MV-4-11 (cell line): ENCODE results near the gene HSP90B1.

ENCODE experiments used
- DNase-seq: peaks from one replicate; lab custom pipeline; 2025; lab: John Stamatoyannopoulos, UW

HSP90B1 gene

GRCh38 chr12:103975368-103975767 lies 45.2 kb downstream of the HSP90B1 start:
- DNase-seq, result no peak

- no peak for DNase-seq
Measured at GRCh38 chr12:103978384-103978982, 48.3 kb downstream of the HSP90B1 start.

GRCh38 chr12:103986829-103987228 lies 56.6 kb downstream of the HSP90B1 start:
- DNase-seq, result no peak

GRCh38 chr12:103994235-103994634 lies 64.0 kb downstream of the HSP90B1 start:
- no peak for DNase-seq

GRCh38 chr12:103996595-103996994 lies 66.4 kb downstream of the HSP90B1 start:
- DNase-seq, result no peak

- no peak for DNase-seq
Measured at GRCh38 chr12:103997286-103997900, 67.2 kb downstream of the HSP90B1 start.
